ENCODE measurements around the gene CHST11.

The CHST11 gene

GRCh38 chr12:104504146-104504545, 47.4 kb downstream of the CHST11 start:
- no peak for DNase-seq (ENCODE audit: low read depth in 2 of 2)

- no peak for DNase-seq (ENCODE audit: low read depth in 2 of 2)
These were observed 48.5 kb downstream of the CHST11 start for GRCh38 chr12:104505095-104505818.

- no peak for DNase-seq (ENCODE audit: low read depth in 2 of 2)
These were observed 50.1 kb downstream of the CHST11 start for GRCh38 chr12:104506676-104507401.

GRCh38 chr12:104507672-104508071, 50.9 kb downstream of the CHST11 start:
- DNase-seq (ENCODE audit: low read depth in 2 of 2): no peak

GRCh38 chr12:104508752-104509446, 52.2 kb downstream of the CHST11 start:
- DNase-seq (ENCODE audit: low read depth in 2 of 2): no peak

GRCh38 chr12:104510145-104510872, 53.6 kb downstream of the CHST11 start:
- DNase-seq (ENCODE audit: low read depth in 2 of 2): no peak

GRCh38 chr12:104510873-104511440, 54.2 kb downstream of the CHST11 start:
- DNase-seq (ENCODE audit: low read depth in 2 of 2): no peak

- no peak for DNase-seq (ENCODE audit: low read depth in 2 of 2)
These were observed 56.9 kb downstream of the CHST11 start for GRCh38 chr12:104513681-104514080.

- DNase-seq (ENCODE audit: low read depth in 2 of 2): no peak
These were observed 57.5 kb downstream of the CHST11 start for GRCh38 chr12:104514092-104514810.

GRCh38 chr12:104515899-104516298, 59.2 kb downstream of the CHST11 start:
- no peak for DNase-seq (ENCODE audit: low read depth in 2 of 2)

- DNase-seq (ENCODE audit: low read depth in 2 of 2): no peak
These were observed 60.1 kb downstream of the CHST11 start for GRCh38 chr12:104516821-104517220.

GRCh38 chr12:104517880-104518279, 61.1 kb downstream of the CHST11 start:
- DNase-seq (ENCODE audit: low read depth in 2 of 2): no peak

- DNase-seq (ENCODE audit: low read depth in 2 of 2): no peak
These were observed 62.7 kb downstream of the CHST11 start for GRCh38 chr12:104519190-104520019.

- DNase-seq (ENCODE audit: low read depth in 2 of 2): no peak
These were observed 63.6 kb downstream of the CHST11 start for GRCh38 chr12:104520242-104520900.

GRCh38 chr12:104521731-104522130, 65.0 kb downstream of the CHST11 start:
- DNase-seq (ENCODE audit: low read depth in 2 of 2): no peak

- DNase-seq (ENCODE audit: low read depth in 2 of 2): no peak
These were observed 66.4 kb downstream of the CHST11 start for GRCh38 chr12:104522985-104523722.

GRCh38 chr12:104524034-104524832, 67.5 kb downstream of the CHST11 start:
- DNase-seq (ENCODE audit: low read depth in 2 of 2): no peak

- no peak for DNase-seq (ENCODE audit: low read depth in 2 of 2)
These were observed 69.6 kb downstream of the CHST11 start for GRCh38 chr12:104526320-104526719.
